OCI-M2 (cell line): ENCODE data around the gene HOXB13.

Experiments used
- DNase-seq: peaks from one replicate; lab custom pipeline; 2025; ENCODE audit not compliant: unreplicated experiment; lab: John Stamatoyannopoulos, UW

HOXB13 gene

GRCh38 chr17:48715496-48716399 lies 12.8 kb downstream of the HOXB13 start:
- no peak for DNase-seq

DNA sequence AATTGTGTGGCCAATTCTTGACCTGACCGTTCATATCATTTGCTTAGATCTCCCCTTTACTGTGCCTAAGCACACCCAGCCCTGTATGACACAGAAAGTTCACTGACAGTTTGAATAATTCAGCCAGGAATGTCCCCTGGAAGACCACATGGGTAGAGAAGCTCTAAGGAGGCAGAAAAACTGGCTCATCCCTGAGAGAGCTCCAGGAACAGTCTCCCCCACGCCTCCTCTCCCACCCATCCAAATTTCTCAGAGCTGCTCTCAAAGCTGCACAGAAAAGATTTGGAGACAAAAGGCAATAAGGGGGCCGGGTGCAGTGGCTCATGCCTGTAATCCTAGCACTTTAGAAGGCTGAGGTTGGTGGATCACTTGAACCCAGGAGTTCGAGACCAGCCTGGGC lies 17.4 kb downstream of the HOXB13 start:
- no peak for DNase-seq

DNA sequence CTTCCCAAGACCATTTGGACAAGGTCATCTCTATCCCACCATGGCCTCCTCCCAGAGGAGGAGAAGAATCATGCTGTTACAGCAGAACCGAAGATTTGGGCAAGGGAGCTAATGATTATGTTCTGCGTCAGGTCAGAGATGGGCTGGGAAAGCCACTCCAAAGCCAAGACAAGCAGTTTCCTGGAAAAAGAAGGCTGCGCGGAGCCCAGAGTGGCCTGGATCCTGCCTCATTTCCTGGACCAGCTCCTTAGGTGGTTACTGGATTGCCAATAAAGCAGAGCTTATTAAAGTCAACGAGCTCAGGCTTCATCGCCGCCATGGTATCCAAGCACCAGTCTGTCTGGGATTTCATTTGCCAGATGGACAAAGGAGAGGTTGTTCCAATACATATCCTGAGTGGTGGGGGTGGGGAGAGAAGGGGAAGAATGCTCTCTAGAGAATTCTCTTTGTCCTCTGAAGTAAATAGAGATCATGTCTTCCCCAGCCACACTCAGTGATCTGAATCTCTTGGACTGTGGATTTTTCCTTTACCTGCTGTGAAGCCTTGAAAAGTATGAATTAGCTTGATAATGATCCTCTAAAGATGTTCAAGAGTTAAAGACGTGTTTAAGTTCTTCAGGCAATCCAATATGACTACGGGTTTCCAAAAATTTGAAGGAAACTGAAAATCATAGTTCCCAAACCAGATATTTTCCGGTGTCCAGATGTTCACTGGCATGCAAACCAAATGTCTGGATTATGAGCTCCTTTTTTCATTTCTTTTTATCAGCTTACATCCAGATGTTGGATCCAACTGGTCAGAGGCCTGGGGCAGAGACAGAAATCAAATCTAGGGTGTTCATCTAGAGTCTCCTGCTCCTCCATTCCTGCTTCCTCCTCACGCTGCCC lies 23.9 kb downstream of the HOXB13 start:
- no peak for DNase-seq

DNA sequence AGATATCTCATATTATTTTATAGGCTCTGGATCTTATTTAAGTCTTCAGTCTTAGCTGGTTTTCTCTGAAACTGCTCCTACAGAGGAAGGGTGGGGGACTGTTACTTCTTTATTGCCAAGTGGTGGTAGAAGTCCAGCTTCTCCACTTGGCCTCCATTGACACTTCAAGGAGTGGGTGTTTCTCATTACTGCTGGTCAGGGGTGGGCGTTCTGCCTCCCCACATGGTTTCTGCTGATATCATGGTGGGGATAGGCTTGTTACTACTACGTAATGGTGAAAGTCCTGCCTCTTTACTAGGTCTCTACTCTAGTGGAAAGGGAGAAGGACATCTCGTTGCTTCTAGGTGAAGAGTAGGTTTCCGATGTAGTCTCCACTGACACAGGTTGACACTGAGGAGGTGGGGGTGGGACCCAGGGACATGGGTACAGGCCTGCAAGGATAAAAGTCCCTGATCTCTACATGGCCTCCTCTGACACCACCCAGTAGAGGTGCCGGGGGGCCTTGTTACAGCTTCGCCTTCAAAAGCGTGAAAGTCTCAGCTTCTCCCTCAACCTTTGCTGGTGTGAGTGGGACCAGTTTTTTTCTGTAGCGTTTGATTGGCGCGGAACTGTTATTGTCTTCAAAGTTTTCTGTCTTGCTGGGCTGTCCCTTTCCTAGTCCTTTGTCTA lies 26.6 kb downstream of the HOXB13 start:
- DNase-seq: no peak

DNA sequence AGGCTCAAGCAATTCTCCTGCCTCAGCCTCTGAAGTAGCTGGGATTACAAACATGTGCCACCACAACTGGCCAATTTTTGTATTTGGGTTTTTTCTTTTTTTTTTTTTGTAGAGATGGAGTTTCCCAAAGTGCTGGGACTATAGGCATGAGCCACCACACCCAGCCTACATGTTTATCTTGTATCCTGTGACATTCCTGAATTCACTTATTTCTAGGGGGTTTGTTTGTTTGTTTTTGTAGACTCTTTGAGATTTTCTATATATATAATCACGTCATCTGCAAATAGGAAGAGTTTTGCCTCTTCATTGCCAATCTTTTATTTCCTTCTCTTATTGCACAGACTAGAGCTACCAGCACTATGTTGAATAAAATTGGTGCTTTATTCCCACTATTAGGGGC lies 35.4 kb downstream of the HOXB13 start:
- no peak for DNase-seq

DNA sequence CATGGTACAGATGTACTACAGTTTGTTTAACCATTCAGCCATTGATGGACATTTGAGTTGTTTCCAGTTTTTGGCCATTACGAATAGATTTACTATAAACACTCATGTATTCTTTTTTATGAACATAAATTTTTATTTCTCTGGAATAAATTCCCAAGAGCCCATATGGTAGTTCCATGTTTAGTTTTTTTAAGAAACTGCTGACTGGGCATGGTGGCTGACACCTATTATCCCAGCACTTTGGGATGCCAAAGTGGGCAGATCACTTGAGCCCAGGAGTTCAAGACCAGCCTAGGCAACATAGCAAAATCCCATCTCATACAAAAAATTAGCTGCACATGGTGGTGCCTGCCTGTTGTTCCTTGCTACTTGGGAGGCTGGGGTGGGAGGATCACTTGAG lies 36.5 kb downstream of the HOXB13 start:
- DNase-seq: no peak

GRCh38 chr17:48690655-48691054 lies 37.9 kb downstream of the HOXB13 start:
- no peak for DNase-seq

DNA sequence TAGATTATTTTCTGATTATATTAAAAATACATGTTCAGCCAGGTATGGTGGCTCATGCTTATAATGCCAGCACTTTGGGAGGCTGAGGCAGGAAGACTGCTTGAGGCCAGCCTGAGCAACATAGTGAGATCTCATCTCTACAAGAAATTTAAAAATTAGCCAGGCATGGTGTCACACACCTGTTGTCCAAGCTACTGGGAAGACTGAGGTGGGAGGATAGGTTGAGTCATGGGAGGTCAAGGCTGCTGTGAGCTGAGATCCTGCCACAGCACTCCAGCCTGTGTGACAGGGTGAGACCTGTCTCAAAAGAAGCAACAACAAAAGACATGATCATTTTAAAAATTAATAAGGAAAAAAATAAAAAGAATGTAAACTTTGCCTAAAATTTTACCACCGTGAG lies 46.9 kb downstream of the HOXB13 start:
- DNase-seq: no peak

- no peak for DNase-seq
These were observed 49.0 kb downstream of the HOXB13 start for GRCh38 chr17:48679385-48680096.

- peak; percentile 14 for DNase-seq
These were observed 50.2 kb downstream of the HOXB13 start for GRCh38 chr17:48678141-48678971.

DNA sequence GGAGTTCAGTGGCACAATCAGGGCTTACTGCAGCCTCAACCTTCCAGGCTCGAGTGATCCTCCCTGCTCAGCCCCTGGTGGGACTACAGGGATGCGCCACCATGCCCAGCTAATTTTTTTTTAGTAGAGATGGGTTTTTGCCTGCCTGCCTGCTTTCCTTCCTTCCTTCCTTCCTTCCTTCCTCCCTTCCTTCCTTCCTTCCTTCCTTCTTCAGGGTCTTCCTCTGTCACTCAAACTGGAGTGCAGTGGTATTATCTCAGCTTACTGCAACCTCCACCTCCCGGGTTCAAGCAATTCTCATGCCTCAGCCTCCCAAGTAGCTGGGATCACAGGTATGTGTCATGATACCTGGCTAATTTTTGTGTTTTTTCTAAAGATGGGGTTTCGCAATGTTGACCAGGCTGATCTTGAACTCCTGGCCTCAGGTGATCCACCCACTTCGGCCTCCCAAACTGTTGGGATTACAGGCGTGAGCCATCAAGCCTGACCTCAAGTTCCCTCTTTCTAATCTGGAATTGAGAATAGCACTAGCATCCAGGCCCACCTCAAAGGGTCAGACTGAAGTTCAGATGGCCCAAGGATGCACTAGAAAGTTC lies 51.5 kb downstream of the HOXB13 start:
- no peak for DNase-seq
